ENCODE data around the gene DST. TPM values are rescaled to one million over a fixed set of nuclear protein-coding genes. Genes with fewer than 3 reads are reported as not detected.
"Not testable (repeated sequence)": the region's sequence is repeated elsewhere in the genome, so short reads cannot be mapped to it uniquely, and the experiment has no call there.

The DST gene
- total RNA-seq, 1 experiment from 2014 or later, result 144 TPM

GRCh38 chr6:56661338-56661737 lies 18.6 kb upstream of the DST start:
- POLR2A ChIA-PET; H3K4me3 ChIP-seq (replicated peaks in 1 of 2; ENCODE audit: low read depth in 1 of 2, low read length in 2 of 2); H3K9ac ChIP-seq (ENCODE audit: low read length); H3K4me2 ChIP-seq (ENCODE audit: low read length); H3K36me3 ChIP-seq (ENCODE audit: control insufficient read depth in 1 of 2, insufficient read depth in 2 of 2, low read length in 2 of 2); H3K27ac ChIP-seq (ENCODE audit: low read depth, low read length); H3K79me2 ChIP-seq (ENCODE audit: insufficient read depth, low read length); H2AFZ ChIP-seq (ENCODE audit: low read depth, low read length, poor library complexity, severe bottlenecking); DNase-seq (ENCODE audit: low read depth, low spot score); RAD21 ChIA-PET (ENCODE audit: low non-redundant PET in 1 of 2, low total read pairs in 2 of 2, uncharacterized antibody in 2 of 2, unreplicated experiment in 2 of 2); intact Hi-C loops (cut with micrococcal nuclease); H3K9me2 ChIP-seq (ENCODE audit: insufficient read depth); H3K27me3 ChIP-seq (ENCODE audit: insufficient read depth, low read length); CTCF ChIA-PET; H3K9me3 ChIP-seq (ENCODE audit: control insufficient read depth in 1 of 2, insufficient read depth in 1 of 2, low read depth in 1 of 2, low read length in 2 of 2); BruUV-seq (replicated peaks); H4K20me1 ChIP-seq (ENCODE audit: insufficient read depth); ATAC-seq: not testable (repeated sequence)
- H3K4me1 ChIP-seq (ENCODE audit: control insufficient read depth in 1 of 2, insufficient read depth in 2 of 2, low read length in 2 of 2), result peaks cover 41 to 48% of the 10 kb centered on the region in 2 experiments

- Histone ChIP-seq H3K4me1 (ENCODE audit: control insufficient read depth in 1 of 2, insufficient read depth in 2 of 2, low read length in 2 of 2) (peaks cover 50 to 58% of the 10 kb centered on the region in 2 experiments), H2AFZ (ENCODE audit: low read depth, low read length, poor library complexity, severe bottlenecking) (no peak overlapping the region), H3K36me3 (ENCODE audit: control insufficient read depth in 1 of 2, insufficient read depth in 2 of 2, low read length in 2 of 2) (no peaks in the 10 kb centered on the region), H3K9me3 (ENCODE audit: control insufficient read depth in 1 of 2, insufficient read depth in 1 of 2, low read depth in 1 of 2, low read length in 2 of 2) (no peaks in the 10 kb centered on the region), H4K20me1 (ENCODE audit: insufficient read depth) (no peaks in the 10 kb centered on the region), H3K4me2 (ENCODE audit: low read length) (no peak overlapping the region), H3K27me3 (ENCODE audit: insufficient read depth, low read length) (no peaks in the 10 kb centered on the region), H3K4me3 (replicated peaks in 1 of 2; ENCODE audit: low read depth in 1 of 2, low read length in 2 of 2) (no peak overlapping the region), H3K27ac (ENCODE audit: low read depth, low read length) (no peak overlapping the region), H3K9ac (ENCODE audit: low read length) (no peak overlapping the region), H3K79me2 (ENCODE audit: insufficient read depth, low read length) (peaks cover 3% of the 10 kb centered on the region; the same call in 1 of the 2 replicates), H3K9me2 (ENCODE audit: insufficient read depth) (no peaks in the 10 kb centered on the region)
- ChIA-PET POLR2A (no interaction called here), CTCF (no interaction called here), RAD21 (ENCODE audit: low non-redundant PET in 1 of 2, low total read pairs in 2 of 2, uncharacterized antibody in 2 of 2, unreplicated experiment in 2 of 2) (no interaction called here)
- TF ChIP-seq ATF3 (IDR thresholded peaks at IDR 0.05) (no peak), ZBTB33 (IDR thresholded peaks at IDR 0.05; ENCODE audit: extremely low read depth, insufficient replicate concordance, low read length) (no peak), SP1 (IDR thresholded peaks at IDR 0.05; ENCODE audit: low read depth) (no peak), CEBPB (IDR thresholded peaks at IDR 0.05; ENCODE audit: low read depth) (no peak), ZFX (IDR thresholded peaks at IDR 0.05) (no peak), EZH2 (IDR thresholded peaks at IDR 0.05) (no peak), EGR1 (IDR thresholded peaks at IDR 0.05; ENCODE audit: low read depth) (no peak), YY1 (IDR thresholded peaks at IDR 0.05; ENCODE audit: extremely low read depth, insufficient replicate concordance, low read depth, low read length) (no peak), CTCF (IDR thresholded peaks at IDR 0.05 in 2 of 3, conservative IDR thresholded peaks at IDR 0.05 in 1 of 3; ENCODE audit: borderline replicate concordance in 1 of 3, insufficient read depth in 1 of 3, low read depth in 2 of 3, low read length in 2 of 3) (no peak), MAX (IDR thresholded peaks at IDR 0.05) (no peak), FOSL1 (IDR thresholded peaks at IDR 0.05; ENCODE audit: low read depth) (no peak), SIN3A (IDR thresholded peaks at IDR 0.05; ENCODE audit: low read depth) (no peak), JUND (IDR thresholded peaks at IDR 0.05) (no peak), CBX3 (IDR thresholded peaks at IDR 0.05; ENCODE audit: low read depth) (no peak), POLR2A (IDR thresholded peaks at IDR 0.05; ENCODE audit: borderline replicate concordance, extremely low read depth, insufficient read depth, insufficient read length) (no peak)
- intact Hi-C loops (cut with micrococcal nuclease), result no loop called here
- no TSS peak for BruUV-seq (replicated peaks)
- ATAC-seq (no peak), DNase-seq (ENCODE audit: low read depth, low spot score) (no peak)
Observed at GRCh38 chr6:56660381-56660730, 17.7 kb upstream of the DST start.
